ENCODE measurements around the gene AAR2.

The AAR2 gene

DNA sequence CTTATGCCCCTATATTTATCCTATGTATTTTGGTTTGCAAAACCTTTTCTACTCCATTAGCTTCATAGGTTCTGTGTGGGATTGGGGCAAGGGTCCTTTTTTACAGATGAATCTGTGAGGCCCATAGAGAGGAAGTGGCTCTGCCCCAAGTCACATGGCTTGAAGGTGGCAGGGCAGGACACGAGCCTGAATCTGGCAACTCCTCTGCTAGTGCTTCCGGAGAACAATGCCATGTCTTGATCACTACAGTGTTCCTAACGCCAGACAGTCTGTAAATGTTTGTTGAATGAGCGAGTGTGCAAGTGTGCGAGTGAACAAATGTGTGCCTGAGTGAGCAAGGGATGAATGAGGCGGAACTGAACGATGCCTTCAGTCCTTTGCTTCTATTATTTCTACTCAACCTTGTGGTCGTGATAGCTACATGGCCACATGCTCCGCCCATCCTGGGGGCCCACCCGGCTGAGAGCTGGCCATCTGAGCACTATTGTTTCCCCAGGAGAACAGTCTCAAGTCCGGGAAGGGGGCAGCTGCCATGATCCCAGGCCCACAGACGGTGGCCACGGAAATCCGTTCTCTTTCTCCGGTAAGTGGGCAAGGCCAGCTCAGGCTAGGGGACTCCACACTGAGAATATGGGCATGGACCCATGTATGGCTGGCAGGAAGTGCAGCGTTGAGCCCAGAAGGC, 17.8 kb upstream of the AAR2 start:
- no peaks in the 10 kb centered on the region for H4K20me1 ChIP-seq (ENCODE audit: insufficient read depth, low read length)
- H3K27me3 ChIP-seq (ENCODE audit: low read depth, low read length) = no peaks in the 10 kb centered on the region
- H3K36me3 ChIP-seq (replicated peaks; ENCODE audit: low read depth, low read length) = no peaks in the 10 kb centered on the region
- H3K9ac ChIP-seq (ENCODE audit: low read length) = no peak overlapping the region
- no peak overlapping the region for H2AFZ ChIP-seq (ENCODE audit: low read depth, low read length)
- TF ChIP-seq, protein P1, sequence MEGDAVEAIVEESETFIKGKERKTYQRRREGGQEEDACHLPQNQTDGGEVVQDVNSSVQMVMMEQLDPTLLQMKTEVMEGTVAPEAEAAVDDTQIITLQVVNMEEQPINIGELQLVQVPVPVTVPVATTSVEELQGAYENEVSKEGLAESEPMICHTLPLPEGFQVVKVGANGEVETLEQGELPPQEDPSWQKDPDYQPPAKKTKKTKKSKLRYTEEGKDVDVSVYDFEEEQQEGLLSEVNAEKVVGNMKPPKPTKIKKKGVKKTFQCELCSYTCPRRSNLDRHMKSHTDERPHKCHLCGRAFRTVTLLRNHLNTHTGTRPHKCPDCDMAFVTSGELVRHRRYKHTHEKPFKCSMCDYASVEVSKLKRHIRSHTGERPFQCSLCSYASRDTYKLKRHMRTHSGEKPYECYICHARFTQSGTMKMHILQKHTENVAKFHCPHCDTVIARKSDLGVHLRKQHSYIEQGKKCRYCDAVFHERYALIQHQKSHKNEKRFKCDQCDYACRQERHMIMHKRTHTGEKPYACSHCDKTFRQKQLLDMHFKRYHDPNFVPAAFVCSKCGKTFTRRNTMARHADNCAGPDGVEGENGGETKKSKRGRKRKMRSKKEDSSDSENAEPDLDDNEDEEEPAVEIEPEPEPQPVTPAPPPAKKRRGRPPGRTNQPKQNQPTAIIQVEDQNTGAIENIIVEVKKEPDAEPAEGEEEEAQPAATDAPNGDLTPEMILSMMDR (IDR thresholded peaks at IDR 0.05; ENCODE audit: low read depth, low read length) = no peak
- no peak for TF ChIP-seq EZH2phosphoT487 (IDR thresholded peaks at IDR 0.05; ENCODE audit: low read depth)
- no peaks in the 10 kb centered on the region for H3K9me3 ChIP-seq (ENCODE audit: insufficient read depth, low read length)
- H3K79me2 ChIP-seq (ENCODE audit: low read length) = no peaks in the 10 kb centered on the region
- no peaks in the 10 kb centered on the region for H3K4me1 ChIP-seq (ENCODE audit: low read length)
- H3K4me2 ChIP-seq (ENCODE audit: low read length) = no peak overlapping the region
- no peak overlapping the region for H3K4me3 ChIP-seq (ENCODE audit: low read length)
- no peak overlapping the region for H3K27ac ChIP-seq (ENCODE audit: low read length)

DNA sequence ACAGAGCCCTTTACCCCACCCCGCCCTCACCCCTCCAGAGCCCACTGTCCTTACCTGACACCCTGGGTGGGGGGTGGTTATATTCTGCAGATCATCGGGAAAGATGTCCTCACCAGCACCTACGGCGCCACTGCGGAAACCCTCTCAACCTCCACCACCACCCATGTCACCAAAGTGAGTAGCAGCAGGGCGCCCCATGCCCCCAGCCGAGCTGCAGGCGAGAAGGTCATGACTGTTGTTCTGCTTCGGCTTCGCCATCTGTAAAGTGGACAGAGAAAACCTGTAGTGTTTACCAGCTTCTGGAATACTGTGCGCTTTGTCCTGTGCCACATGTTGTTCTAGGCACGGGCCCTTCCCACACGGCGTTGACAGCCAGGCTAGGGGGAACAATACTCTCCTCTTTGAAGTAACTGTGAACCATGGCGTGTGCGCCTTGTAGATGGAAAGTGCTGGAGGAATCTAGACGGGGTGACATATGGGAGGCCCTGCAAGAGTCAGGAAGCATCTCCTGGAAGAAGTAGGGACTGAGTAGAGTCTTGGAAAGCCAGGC, 16.5 kb upstream of the AAR2 start:
- TF ChIP-seq EZH2phosphoT487 (IDR thresholded peaks at IDR 0.05; ENCODE audit: low read depth) = no peak
- TF ChIP-seq, protein P1 (IDR thresholded peaks at IDR 0.05; ENCODE audit: low read depth, low read length) = no peak

DNA sequence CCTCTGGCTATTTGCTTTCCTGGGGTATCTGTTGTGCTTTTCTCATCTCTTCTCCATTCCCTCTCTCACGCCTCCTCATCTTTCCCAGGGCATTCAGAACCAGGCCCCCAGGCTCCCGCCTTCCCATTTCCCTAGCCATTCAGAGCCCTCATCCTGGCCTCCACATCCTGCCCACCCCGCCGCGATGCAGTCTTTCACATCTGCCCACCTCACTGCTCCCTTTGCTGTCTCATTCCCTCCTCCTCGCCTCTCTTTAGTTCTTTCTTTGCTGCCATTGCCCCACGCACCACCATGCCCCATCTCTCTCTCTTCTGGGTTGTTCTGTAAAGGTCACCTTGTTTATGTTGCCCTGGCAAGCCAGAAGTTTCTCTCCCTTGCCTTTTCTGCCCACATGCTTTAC, 10.6 kb upstream of the AAR2 start:
- H3K4me2 ChIP-seq (ENCODE audit: low read length) = no peak overlapping the region
- no peaks in the 10 kb centered on the region for H3K27me3 ChIP-seq (ENCODE audit: low read depth, low read length)
- H3K27ac ChIP-seq (ENCODE audit: low read length) = no peak overlapping the region
- no peak for TF ChIP-seq EZH2phosphoT487 (IDR thresholded peaks at IDR 0.05; ENCODE audit: low read depth)
- TF ChIP-seq, protein P1 (IDR thresholded peaks at IDR 0.05; ENCODE audit: low read depth, low read length) = no peak
- no peak overlapping the region for H3K4me3 ChIP-seq (ENCODE audit: low read length)
- H3K79me2 ChIP-seq (ENCODE audit: low read length) = no peaks in the 10 kb centered on the region
- H2AFZ ChIP-seq (ENCODE audit: low read depth, low read length) = no peak overlapping the region
- no peak overlapping the region for H3K9ac ChIP-seq (ENCODE audit: low read length)
- no peaks in the 10 kb centered on the region for H3K36me3 ChIP-seq (replicated peaks; ENCODE audit: low read depth, low read length)
- H3K4me1 ChIP-seq (ENCODE audit: low read length) = peaks cover 9% of the 10 kb centered on the region
- H3K9me3 ChIP-seq (ENCODE audit: insufficient read depth, low read length) = no peaks in the 10 kb centered on the region
- no peaks in the 10 kb centered on the region for H4K20me1 ChIP-seq (ENCODE audit: insufficient read depth, low read length)

More for the DNA sequence above, 16.5 kb upstream of the AAR2 start:
- H3K4me1 ChIP-seq (ENCODE audit: low read length) = no peaks in the 10 kb centered on the region
- H3K79me2 ChIP-seq (ENCODE audit: low read length) = no peaks in the 10 kb centered on the region
- no peak overlapping the region for H2AFZ ChIP-seq (ENCODE audit: low read depth, low read length)
- H3K9ac ChIP-seq (ENCODE audit: low read length) = no peak overlapping the region
- no peaks in the 10 kb centered on the region for H3K9me3 ChIP-seq (ENCODE audit: insufficient read depth, low read length)
- H3K27me3 ChIP-seq (ENCODE audit: low read depth, low read length) = no peaks in the 10 kb centered on the region
- no peaks in the 10 kb centered on the region for H3K36me3 ChIP-seq (replicated peaks; ENCODE audit: low read depth, low read length)
- no peak overlapping the region for H3K4me2 ChIP-seq (ENCODE audit: low read length)
- H4K20me1 ChIP-seq (ENCODE audit: insufficient read depth, low read length) = no peaks in the 10 kb centered on the region
- H3K4me3 ChIP-seq (ENCODE audit: low read length) = no peak overlapping the region
- no peak overlapping the region for H3K27ac ChIP-seq (ENCODE audit: low read length)

DNA sequence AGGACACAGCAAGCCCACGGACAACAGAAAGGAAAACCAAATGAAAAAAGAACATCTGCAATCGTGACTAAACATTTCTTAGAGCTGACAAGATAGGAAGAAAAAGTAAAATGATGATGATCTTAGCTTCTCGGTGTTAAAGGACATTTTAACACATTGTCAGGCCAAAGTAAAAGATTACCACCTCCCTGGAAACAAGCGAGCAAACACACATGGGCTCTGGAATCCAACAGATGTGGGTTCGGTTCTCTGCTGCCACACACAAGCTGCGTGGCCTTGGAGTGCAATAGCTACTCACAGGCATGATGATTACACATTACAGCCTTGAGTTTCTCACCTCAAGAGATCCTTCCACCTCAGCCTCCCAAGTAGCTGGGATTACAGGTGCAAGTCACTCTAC, 7.5 kb upstream of the AAR2 start:
- Histone ChIP-seq H3K27me3 (ENCODE audit: low read depth, low read length) (no peaks in the 10 kb centered on the region), H3K9ac (ENCODE audit: low read length) (no peak overlapping the region), H3K79me2 (ENCODE audit: low read length) (no peaks in the 10 kb centered on the region), H3K36me3 (replicated peaks; ENCODE audit: low read depth, low read length) (no peaks in the 10 kb centered on the region), H3K4me2 (ENCODE audit: low read length) (no peak overlapping the region), H3K9me3 (ENCODE audit: insufficient read depth, low read length) (no peaks in the 10 kb centered on the region), H4K20me1 (ENCODE audit: insufficient read depth, low read length) (no peaks in the 10 kb centered on the region), H3K27ac (ENCODE audit: low read length) (no peak overlapping the region), H2AFZ (ENCODE audit: low read depth, low read length) (no peak overlapping the region), H3K4me3 (ENCODE audit: low read length) (no peak overlapping the region), H3K4me1 (ENCODE audit: low read length) (peaks cover 9% of the 10 kb centered on the region)
- no peak for TF ChIP-seq EZH2phosphoT487 (IDR thresholded peaks at IDR 0.05; ENCODE audit: low read depth)
- TF ChIP-seq, protein P1 (IDR thresholded peaks at IDR 0.05; ENCODE audit: low read depth, low read length) = no peak
